HG02759 (cell line): Measurements from ENCODE around the gene SEPTIN5.

Experiments
- ATAC-seq: cut with Tn5 transposase; IDR thresholded peaks from one replicate; pipeline ENCODE4 v1.9.1; 2021; ENCODE audit warnings: mild to moderate bottlenecking, moderate library complexity; ENCODE audit not compliant: unreplicated experiment

Gene SEPTIN5

GRCh38 chr22:19757985-19758895 is 43.9 kb downstream of the SEPTIN5 start:
- no peak for ATAC-seq

- ATAC-seq: no peak
These were observed 44.7 kb downstream of the SEPTIN5 start for GRCh38 chr22:19758896-19759426.

GRCh38 chr22:19759427-19760057 is 45.2 kb downstream of the SEPTIN5 start:
- ATAC-seq: no peak

GRCh38 chr22:19760058-19760950 is 46.0 kb downstream of the SEPTIN5 start, which contains the start of gene TBX1:
Gene TBX1 (plus strand): TSS chr22:19760778. CDS start chr22:19760844, 66 bp downstream.
- ATAC-seq: no peak

- no peak for ATAC-seq
These were observed 46.8 kb downstream of the SEPTIN5 start for GRCh38 chr22:19760951-19761724.

- ATAC-seq: no peak
These were observed 47.6 kb downstream of the SEPTIN5 start for GRCh38 chr22:19761725-19762567.

- no peak for ATAC-seq
These were observed 48.5 kb downstream of the SEPTIN5 start for GRCh38 chr22:19762568-19763457.

GRCh38 chr22:19763458-19764298 is 49.4 kb downstream of the SEPTIN5 start:
- no peak for ATAC-seq

GRCh38 chr22:19764299-19764593 is 49.9 kb downstream of the SEPTIN5 start:
- ATAC-seq: no peak

GRCh38 chr22:19764636-19765476 is 50.6 kb downstream of the SEPTIN5 start:
- ATAC-seq: no peak

- no peak for ATAC-seq
These were observed 51.4 kb downstream of the SEPTIN5 start for GRCh38 chr22:19765477-19766239.

- no peak for ATAC-seq
These were observed 51.9 kb downstream of the SEPTIN5 start for GRCh38 chr22:19766240-19766510.

GRCh38 chr22:19766511-19767426 is 52.5 kb downstream of the SEPTIN5 start:
- no peak for ATAC-seq

- no peak for ATAC-seq
These were observed 53.4 kb downstream of the SEPTIN5 start for GRCh38 chr22:19767427-19768341.
